Stimulated activated CD8-positive, alpha-beta memory T cell treated with anti-CD3 and anti-CD28 coated beads, Interleukin-7, amount 100 ng/mL, for 48 hours (primary cell): ENCODE measurements around the gene GALNT9.
"Not testable (repeated sequence)": the region's sequence is repeated elsewhere in the genome, so short reads cannot be mapped to it uniquely, and the experiment has no call there.

Experiments used
- DNase-seq, 2 donors: peaks; one replicate each; pipeline ENCODE4 v3.0.0-alpha.2; 2020; ENCODE audit warnings: low read depth in 1 of 2; ENCODE audit errors: extremely low read depth in 1 of 2

Gene GALNT9

GRCh38 chr12:132253698-132254480 lies 75.5 kb downstream of the GALNT9 start:
- no peak for DNase-seq

- not testable (repeated sequence) for DNase-seq
Observed at GRCh38 chr12:132252981-132253380, 76.4 kb downstream of the GALNT9 start.

- no peak for DNase-seq
Observed at GRCh38 chr12:132251741-132252490, 77.5 kb downstream of the GALNT9 start.

- DNase-seq, result no peak
Observed at GRCh38 chr12:132251310-132251709, 78.1 kb downstream of the GALNT9 start.

- DNase-seq, result no peak
Observed at GRCh38 chr12:132250707-132251106, 78.7 kb downstream of the GALNT9 start.

- no peak for DNase-seq
Observed at GRCh38 chr12:132249689-132250478, 79.5 kb downstream of the GALNT9 start.

- DNase-seq, result no peak
Observed at GRCh38 chr12:132248453-132249167, 80.8 kb downstream of the GALNT9 start.

GRCh38 chr12:132247718-132248452 lies 81.5 kb downstream of the GALNT9 start:
- no peak for DNase-seq

- no peak for DNase-seq
Observed at GRCh38 chr12:132246997-132247717, 82.2 kb downstream of the GALNT9 start.

- no peak for DNase-seq
Observed at GRCh38 chr12:132245521-132246101, 83.8 kb downstream of the GALNT9 start.

GRCh38 chr12:132244724-132245295 lies 84.6 kb downstream of the GALNT9 start:
- no peak for DNase-seq

- no peak for DNase-seq
Observed at GRCh38 chr12:132243596-132244310, 85.6 kb downstream of the GALNT9 start.

GRCh38 chr12:132243171-132243570 lies 86.2 kb downstream of the GALNT9 start:
- DNase-seq, result not testable (repeated sequence)

- not testable (repeated sequence) for DNase-seq
Observed at GRCh38 chr12:132240669-132241007, 88.8 kb downstream of the GALNT9 start.

- no peak for DNase-seq
Observed at GRCh38 chr12:132239796-132240668, 89.4 kb downstream of the GALNT9 start.

GRCh38 chr12:132239392-132239791 lies 90.0 kb downstream of the GALNT9 start:
- DNase-seq, result no peak

GRCh38 chr12:132238884-132239283 lies 90.5 kb downstream of the GALNT9 start:
- no peak for DNase-seq
